HuH-7.5 (cell line): Measurements from ENCODE around the gene MGLL.

Experiments
- DNase-seq: peaks from one replicate; pipeline ENCODE4 v3.0.0; 2011; ENCODE audit warnings: low spot score

The MGLL gene

GRCh38 chr3:127809611-127810010 is 12.7 kb downstream of the MGLL start:
- DNase-seq = no peak

GRCh38 chr3:127809211-127809610 is 13.1 kb downstream of the MGLL start:
- no peak for DNase-seq

DNA sequence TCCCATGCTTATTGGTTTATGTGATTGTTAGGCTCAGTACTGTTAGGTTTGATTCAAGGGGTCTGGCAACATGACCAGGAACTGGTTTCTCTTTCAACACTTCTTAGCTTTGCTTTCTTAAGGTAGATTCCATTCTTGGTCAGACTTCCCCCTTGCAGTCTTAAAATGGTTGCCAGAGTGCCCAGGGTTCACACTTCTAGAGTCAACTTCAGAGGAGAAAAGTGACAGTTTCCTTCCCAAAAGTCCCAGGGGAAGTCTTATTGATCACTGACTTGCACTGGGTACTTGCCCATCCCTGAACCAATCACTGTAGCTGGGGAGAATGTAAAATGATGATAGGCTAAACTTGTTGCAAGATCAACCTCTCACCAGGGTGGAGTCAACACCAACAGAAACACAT is 14.1 kb downstream of the MGLL start:
- DNase-seq = no peak

GRCh38 chr3:127805026-127805753 is 17.1 kb downstream of the MGLL start:
- DNase-seq = no peak

- no peak for DNase-seq
Observed at GRCh38 chr3:127804141-127804540, 18.2 kb downstream of the MGLL start.

- no peak for DNase-seq
Observed at GRCh38 chr3:127803619-127804018, 18.7 kb downstream of the MGLL start.

GRCh38 chr3:127802606-127803005 is 19.7 kb downstream of the MGLL start:
- no peak for DNase-seq

DNA sequence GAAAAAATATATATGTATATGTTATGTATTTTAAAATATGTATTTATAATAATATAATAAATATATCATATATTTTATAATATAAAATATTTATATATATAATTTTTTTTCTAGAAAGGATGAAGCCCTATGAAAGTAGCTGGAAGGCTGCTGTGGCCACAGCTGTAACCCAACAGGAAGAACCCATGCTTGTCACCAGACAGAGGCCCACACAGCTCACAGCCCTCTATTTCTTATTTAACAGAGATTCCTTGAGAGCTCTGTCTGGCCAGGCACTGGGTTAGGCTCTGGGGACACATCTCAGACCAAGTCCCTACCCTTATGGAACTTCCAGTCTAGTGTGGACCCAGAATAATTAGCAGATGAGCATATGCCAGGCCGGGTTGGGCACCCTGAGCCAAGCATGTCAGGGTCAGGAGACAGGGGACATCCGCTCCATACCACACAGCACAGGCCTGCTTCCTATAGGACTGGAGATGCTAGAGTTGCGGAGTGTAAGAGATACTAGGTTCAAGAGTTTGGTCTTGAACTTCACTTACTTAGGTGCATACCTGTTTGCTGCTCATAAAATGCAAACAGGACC is 20.5 kb downstream of the MGLL start:
- no peak for DNase-seq

- no peak for DNase-seq
Observed at GRCh38 chr3:127800508-127800907, 21.8 kb downstream of the MGLL start.

DNA sequence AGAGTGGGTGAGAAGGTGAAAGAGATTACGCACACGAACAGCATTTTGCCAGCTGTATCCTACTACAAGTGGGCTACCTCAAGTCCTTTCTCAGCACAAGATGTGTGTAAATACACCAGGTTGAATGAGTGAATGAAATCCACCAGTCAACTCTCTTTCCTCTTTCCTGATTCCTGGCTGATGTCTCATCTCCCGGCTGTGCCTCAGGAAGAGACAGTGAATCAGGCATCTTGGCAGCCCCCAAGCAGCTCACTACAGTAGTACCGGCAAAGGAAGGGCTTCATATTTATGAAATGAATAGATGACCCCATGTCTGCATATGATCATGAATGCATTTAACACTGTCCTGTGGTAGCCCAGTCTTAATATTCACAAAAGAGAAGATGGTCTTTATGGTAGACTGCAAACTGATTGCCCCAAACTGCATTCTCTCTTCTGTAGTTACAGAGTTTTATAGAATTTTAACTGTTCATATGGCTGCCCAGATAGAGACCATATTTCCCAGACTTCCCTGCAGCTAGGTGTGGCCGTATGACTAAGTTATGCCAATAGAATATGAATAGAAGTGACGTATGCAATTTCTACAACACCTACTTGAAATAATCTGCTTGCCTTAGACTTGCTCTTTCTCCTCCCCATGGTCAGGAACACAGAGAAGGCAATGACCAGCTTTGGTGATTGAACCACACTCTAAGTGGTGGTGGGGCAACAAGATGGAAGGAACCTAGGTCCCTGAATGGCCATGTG is 22.7 kb downstream of the MGLL start:
- no peak for DNase-seq

GRCh38 chr3:127798716-127799115 is 23.6 kb downstream of the MGLL start:
- no peak for DNase-seq

DNA sequence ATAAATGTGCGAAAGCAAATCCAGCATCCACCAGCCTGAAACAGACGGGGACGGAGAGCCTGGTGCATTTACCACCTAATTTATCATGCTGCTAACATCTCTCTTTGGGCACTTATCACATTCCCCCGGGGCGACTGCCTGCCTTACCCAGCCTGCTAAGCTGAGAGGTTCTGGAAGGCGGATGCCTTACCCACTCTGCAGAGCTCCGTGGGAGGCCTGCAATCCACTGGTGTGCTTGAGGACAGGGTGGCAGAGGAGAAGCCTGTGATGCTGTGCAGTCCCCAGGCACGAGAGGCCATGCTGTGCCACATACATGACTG is 25.5 kb downstream of the MGLL start:
- no peak for DNase-seq

GRCh38 chr3:127796045-127796830 is 26.1 kb downstream of the MGLL start:
- no peak for DNase-seq

DNA sequence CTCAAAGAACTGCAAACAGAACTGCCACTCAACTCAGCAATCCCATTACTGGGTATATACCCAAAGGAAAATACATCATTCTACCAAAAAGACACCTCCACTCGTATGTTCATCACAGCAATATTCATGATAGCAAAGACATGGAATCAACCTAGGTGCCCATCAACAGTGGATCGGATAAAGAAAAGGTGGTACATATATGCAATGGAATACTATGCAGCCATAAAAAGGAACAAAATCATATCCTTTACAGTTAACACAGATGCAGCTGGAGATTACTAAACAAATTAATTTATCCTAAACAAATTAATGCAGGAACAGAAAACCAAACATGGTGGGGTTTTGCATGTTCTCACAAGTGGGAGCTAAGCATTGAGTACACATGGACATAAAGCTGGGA is 27.3 kb downstream of the MGLL start:
- no peak for DNase-seq

DNA sequence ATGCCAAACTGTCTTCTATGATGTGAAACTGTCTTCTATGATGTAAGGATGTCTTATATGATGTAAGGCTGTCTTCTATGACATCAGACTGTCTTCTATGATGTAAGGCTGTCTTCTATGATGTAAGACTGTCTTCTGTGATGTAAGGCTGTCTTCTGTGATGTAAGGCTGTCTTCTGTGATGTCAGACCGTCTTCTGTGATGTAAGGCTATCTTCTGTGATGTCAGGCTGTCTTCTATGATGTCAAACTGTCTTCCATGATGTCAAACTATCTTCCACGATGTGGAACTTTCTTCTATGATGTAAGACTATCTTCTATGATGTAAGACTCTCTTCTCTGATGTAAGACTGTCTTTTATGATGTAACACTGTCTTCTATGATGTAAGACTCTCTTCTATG is 27.9 kb downstream of the MGLL start:
- DNase-seq = no peak

GRCh38 chr3:127792541-127793292 is 29.6 kb downstream of the MGLL start:
- DNase-seq = no peak

DNA sequence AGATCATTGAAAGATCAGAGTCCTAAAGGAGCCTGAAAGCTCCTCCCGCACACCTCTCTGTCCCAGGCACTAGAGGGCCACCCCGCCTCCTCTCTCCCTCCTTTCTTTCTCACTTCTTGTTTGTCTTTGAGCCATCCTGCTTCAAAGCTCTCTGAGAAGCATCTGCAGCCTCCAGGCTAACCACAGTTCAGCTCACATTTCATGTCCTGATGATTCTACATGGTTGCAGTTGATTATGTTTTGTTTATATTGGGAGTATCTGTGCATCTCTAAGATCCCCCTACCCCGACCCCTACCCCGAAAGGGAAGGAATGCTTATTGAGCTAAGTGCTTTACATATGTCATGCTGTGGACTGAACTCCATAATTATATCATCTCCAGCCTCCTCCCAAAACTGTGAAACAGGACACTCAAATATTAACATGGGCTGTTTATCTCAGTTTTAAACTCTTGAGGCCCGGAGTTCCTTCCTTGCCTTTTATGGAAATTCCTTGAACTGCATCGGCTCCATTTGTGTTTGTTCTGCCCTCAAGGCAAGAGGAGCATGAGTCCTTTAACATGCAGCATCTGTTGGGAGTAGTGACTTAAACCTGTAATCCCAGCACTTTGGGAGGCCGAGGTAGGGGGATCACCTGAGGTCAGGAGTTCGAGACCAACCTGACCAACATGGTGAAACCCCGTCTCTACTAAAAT is 30.9 kb downstream of the MGLL start:
- DNase-seq = peak; percentile 55

DNA sequence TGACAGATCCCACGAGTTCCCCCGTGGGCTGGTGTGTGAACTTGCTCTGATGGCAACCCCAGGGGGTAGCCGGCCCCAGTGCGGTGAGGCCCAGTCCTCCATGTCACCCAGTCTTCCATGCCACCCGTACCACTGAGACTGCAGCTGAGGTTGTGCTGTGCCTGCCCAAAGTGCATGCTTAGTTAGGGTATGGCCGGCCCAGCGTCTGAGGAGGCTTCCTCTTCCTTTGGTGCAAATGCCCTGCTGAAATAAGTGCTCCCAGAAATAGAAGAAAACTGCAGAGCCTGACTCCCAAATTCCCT is 31.5 kb downstream of the MGLL start:
- DNase-seq = no peak

GRCh38 chr3:127789990-127790881 is 32.1 kb downstream of the MGLL start:
- DNase-seq = no peak

GRCh38 chr3:127789051-127789450 is 33.3 kb downstream of the MGLL start:
- no peak for DNase-seq
